Tibial nerve (tissue), 4 donors: Measurements from ENCODE around the gene SCN8A. TPM values are rescaled to one million over a fixed set of nuclear protein-coding genes. Genes with fewer than 3 reads are reported as not detected.

Experiments
- DNase-seq, 2 donors: peaks; one replicate each; pipeline ENCODE4 v3.0.0-alpha.2; 2019; ENCODE audit warnings: low spot score in 2 of 2
- H3K27ac ChIP-seq, 4 donors: fragments of 200-600 bp; sonication (generic) in 3 of 4; one replicate each; pipeline ENCODE4 v1.5.1; 2017 to 2019; ENCODE audit warnings: mild to moderate bottlenecking in 1 of 4
- H3K27me3 ChIP-seq, 2 donors: fragments of 200-600 bp; sonication (generic) in 1 of 2; one replicate each; pipeline versions ENCODE4 v1.5.1 to v1.6.0; 2017 to 2019
- H3K36me3 ChIP-seq, 3 donors: fragments of 200-600 bp; sonication (generic); one replicate each; pipeline ENCODE4 v1.5.1; 2018 to 2019
- H3K4me1 ChIP-seq, 4 donors: fragments of 200-600 bp; sonication (generic) in 3 of 4; one replicate each; pipeline ENCODE4 v1.5.1; 2017 to 2019
- H3K4me3 ChIP-seq, 4 donors: fragments of 200-600 bp; sonication (generic) in 3 of 4; one replicate each; pipeline ENCODE4 v1.5.1; 2017 to 2019; ENCODE audit warnings: mild to moderate bottlenecking in 1 of 4, moderate library complexity in 1 of 4
- H3K9me3 ChIP-seq, 4 donors: fragments of 200-600 bp; sonication (generic) in 3 of 4; one replicate each; pipeline ENCODE4 v1.5.1; 2017 to 2019
- EP300 ChIP-seq, 2 donors: sonication (generic); formaldehyde crosslinking; IDR thresholded peaks; one replicate each; pipeline ENCODE4 v1.6.1; 2017; ENCODE audit warnings: antibody characterized with exemption in 2 of 2, mild to moderate bottlenecking in 1 of 2
- POLR2A ChIP-seq, 2 donors: fragments of 450-650 bp; IDR thresholded peaks; one replicate each; pipeline ENCODE4 v1.6.1; 2017; ENCODE audit warnings: antibody characterized with exemption in 2 of 2, mild to moderate bottlenecking in 2 of 2, moderate library complexity in 2 of 2
- WGBS, 2 donors: methylation state at CpG; one replicate each; pipeline ENCODE4 v1.1.5; 2018; 5-methylcytosine and 5-hydroxymethylcytosine counted together
- total RNA-seq, 4 donors: library from RNA; depleted of rRNA; stranded (reverse); fragments of >200 nt; gene quantifications; one replicate each; pipeline ENCODE4 v1.1.0, GENCODE V29; 2016
- TF ChIP-seq, protein P1 (sequence below), 5 experiments: fragments of 200-600 bp in 3 of 5; fragments of 450-650 bp in 2 of 5; sonication (generic) in 3 of 5; IDR thresholded peaks; one replicate each; pipeline ENCODE4 v1.5.1; 2016 to 2019; ENCODE audit warnings: antibody characterized with exemption in 5 of 5, mild to moderate bottlenecking in 3 of 5, moderate library complexity in 2 of 5

The SCN8A gene
- total RNA-seq, 4 donors from 2014 or later = 0.21 to 3.3 (median 0.50) TPM

DNA sequence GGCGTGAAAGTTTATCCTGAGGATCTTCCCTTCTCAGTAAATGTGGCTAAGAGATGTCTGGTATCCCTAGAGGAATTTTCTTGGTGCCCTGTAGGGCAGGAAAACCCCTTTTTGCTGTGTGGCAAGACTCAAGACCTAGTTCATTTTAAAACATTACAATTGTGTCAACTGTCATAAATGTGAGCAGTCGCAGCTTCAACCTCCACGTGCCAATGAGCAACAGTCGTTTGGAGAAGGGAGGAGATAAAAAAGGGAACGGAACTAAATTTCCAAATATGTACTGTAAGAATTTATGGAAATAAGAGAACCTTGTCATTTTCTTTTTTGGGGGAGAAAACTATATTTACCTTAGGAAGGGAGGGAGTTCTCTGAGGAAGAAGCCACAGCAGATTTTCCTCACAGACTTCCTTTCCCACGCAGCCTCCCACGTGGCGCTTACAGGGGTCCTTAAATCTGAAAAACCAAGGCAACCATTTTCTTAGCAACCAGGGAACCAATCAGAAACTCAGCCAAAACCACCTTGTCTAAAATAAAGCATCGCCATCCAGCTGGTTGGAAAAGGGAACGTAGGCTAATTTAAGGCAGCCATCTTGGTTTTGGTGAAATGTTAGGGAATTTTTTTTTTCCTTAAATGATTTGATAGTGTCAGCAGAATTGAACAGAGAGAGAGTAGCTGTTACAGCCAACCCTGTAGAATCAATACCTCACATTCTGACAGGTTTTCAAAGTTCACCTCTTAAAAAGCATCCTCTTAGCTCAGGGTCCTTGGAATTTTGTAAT is 158.4 kb downstream of the SCN8A start:
- no peaks in the 10 kb centered on the region for H3K36me3 ChIP-seq
- TF ChIP-seq POLR2A (IDR thresholded peaks at IDR 0.05) = no peak
- peaks cover 0 to 14% (median 7%) of the 10 kb centered on the region in 4 donors for H3K4me1 ChIP-seq
- H3K27me3 ChIP-seq = no peaks in the 10 kb centered on the region
- WGBS, 2 donors = 85 to 87% methylated on average over 10 of the region's 10 CpGs
- DNase-seq = no peak
- no peaks in the 10 kb centered on the region for H3K9me3 ChIP-seq
- H3K27ac ChIP-seq = no peak overlapping the region
- no peak overlapping the region for H3K4me3 ChIP-seq

DNA sequence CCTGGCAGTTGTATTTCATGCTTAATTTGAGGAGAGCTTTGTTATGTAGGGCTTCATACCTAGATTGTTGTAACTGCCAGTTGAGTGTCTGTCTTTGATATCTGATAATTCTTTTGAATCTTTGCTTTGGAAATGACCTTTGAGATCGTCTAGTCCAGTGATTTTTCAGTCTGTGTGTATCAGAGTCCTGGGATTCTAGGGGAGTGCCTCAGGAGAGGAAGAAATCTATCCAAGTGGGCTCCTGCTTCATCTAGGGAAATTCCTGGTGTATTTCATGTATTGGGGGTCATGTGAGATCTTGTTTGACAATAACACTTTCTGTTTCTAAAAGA is 158.9 kb downstream of the SCN8A start:
- Histone ChIP-seq H3K27ac (no peak overlapping the region), H3K4me3 (no peak overlapping the region), H3K4me1 (peaks cover 0 to 14% (median 7%) of the 10 kb centered on the region in 4 donors), H3K9me3 (no peaks in the 10 kb centered on the region), H3K27me3 (no peaks in the 10 kb centered on the region), H3K36me3 (no peaks in the 10 kb centered on the region)
- DNase-seq = no peak
- WGBS, 2 donors = 59 to 60% methylated on average over 1 of the region's 1 CpG
- no peak for TF ChIP-seq EP300 (IDR thresholded peaks at IDR 0.05)
- TF ChIP-seq POLR2A (IDR thresholded peaks at IDR 0.05) = no peak
- TF ChIP-seq, protein P1, sequence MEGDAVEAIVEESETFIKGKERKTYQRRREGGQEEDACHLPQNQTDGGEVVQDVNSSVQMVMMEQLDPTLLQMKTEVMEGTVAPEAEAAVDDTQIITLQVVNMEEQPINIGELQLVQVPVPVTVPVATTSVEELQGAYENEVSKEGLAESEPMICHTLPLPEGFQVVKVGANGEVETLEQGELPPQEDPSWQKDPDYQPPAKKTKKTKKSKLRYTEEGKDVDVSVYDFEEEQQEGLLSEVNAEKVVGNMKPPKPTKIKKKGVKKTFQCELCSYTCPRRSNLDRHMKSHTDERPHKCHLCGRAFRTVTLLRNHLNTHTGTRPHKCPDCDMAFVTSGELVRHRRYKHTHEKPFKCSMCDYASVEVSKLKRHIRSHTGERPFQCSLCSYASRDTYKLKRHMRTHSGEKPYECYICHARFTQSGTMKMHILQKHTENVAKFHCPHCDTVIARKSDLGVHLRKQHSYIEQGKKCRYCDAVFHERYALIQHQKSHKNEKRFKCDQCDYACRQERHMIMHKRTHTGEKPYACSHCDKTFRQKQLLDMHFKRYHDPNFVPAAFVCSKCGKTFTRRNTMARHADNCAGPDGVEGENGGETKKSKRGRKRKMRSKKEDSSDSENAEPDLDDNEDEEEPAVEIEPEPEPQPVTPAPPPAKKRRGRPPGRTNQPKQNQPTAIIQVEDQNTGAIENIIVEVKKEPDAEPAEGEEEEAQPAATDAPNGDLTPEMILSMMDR (IDR thresholded peaks at IDR 0.05) = no peak

DNA sequence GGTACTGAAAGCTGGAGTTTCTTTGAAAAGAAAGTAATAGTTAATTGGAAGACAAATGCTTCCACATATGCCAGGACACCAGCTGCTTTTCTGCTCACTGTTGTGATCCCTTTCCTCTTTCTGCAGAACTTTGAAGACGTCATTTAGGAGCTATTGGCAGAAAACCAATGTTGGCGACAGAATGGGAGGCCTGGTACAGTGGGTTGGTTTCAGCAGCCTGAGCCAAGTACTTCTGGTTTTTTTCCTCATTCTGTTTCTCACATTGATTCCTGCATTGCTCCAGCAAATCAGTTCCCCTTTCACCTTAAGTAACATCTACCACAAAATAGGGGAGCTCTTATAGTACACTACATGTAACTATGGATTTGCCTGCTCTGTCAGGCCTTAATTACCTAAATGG is 160.6 kb downstream of the SCN8A start:
- no peaks in the 10 kb centered on the region for H3K36me3 ChIP-seq
- no peak overlapping the region for H3K4me3 ChIP-seq
- peaks cover 0 to 14% (median 7%) of the 10 kb centered on the region in 4 donors for H3K4me1 ChIP-seq
- H3K27ac ChIP-seq = peak overlapping the region in 3 of 4 donors; percentile 60 to 88 (median 84)
- H3K27me3 ChIP-seq = no peaks in the 10 kb centered on the region
- TF ChIP-seq, protein P1 (IDR thresholded peaks at IDR 0.05) = no peak
- TF ChIP-seq POLR2A (IDR thresholded peaks at IDR 0.05) (no peak), EP300 (IDR thresholded peaks at IDR 0.05) (peak; percentile 73 to 81)
- DNase-seq = peak in 1 of 2 donors; percentile 62
- 8 to 22% methylated on average over 2 of the region's 2 CpGs for WGBS, 2 donors
- no peaks in the 10 kb centered on the region for H3K9me3 ChIP-seq

DNA sequence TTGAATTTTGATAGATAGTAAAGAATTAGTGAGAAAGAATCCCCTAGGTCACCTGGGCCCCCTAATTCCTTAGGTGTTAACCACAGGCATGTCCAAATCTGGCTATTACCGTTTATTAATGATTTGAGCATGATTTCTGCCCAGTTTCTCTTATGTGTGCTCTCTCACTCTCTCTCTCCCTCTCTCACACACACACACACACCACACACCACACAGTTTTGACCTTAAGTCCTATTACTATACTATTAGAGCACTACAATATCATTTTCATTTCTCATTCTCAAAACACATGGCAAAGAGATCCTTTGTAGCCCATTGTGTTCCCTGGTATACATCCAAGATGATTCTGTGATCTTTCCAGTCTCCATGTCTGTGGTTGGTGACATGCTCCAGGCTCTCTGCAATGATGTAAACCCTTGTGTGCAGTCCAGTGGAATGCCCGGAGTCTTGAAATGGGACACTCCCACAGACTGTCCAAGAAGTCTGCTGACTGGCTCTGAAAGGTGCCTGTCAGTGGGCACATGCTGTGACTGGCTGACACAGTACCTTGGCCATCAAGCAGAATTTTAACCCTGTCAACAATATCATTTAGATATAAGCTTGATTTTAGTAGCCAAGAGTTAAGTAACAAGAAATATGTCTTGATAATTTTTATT is 161.3 kb downstream of the SCN8A start:
- Histone ChIP-seq H3K27me3 (no peaks in the 10 kb centered on the region), H3K9me3 (no peaks in the 10 kb centered on the region), H3K4me3 (no peak overlapping the region), H3K36me3 (no peaks in the 10 kb centered on the region), H3K27ac (peak overlapping the region in 3 of 4 donors; percentile 60 to 88 (median 84)), H3K4me1 (peaks cover 0 to 14% (median 7%) of the 10 kb centered on the region in 4 donors)
- peak; percentile 30 to 48 for DNase-seq
- TF ChIP-seq EP300 (IDR thresholded peaks at IDR 0.05) (peak in 1 of 2 donors; percentile 82), POLR2A (IDR thresholded peaks at IDR 0.05) (peak; percentile 16 to 57)
- TF ChIP-seq, protein P1 (IDR thresholded peaks at IDR 0.05) = no peak
- WGBS, 2 donors = 30 to 34% methylated on average over 2 of the region's 2 CpGs

DNA sequence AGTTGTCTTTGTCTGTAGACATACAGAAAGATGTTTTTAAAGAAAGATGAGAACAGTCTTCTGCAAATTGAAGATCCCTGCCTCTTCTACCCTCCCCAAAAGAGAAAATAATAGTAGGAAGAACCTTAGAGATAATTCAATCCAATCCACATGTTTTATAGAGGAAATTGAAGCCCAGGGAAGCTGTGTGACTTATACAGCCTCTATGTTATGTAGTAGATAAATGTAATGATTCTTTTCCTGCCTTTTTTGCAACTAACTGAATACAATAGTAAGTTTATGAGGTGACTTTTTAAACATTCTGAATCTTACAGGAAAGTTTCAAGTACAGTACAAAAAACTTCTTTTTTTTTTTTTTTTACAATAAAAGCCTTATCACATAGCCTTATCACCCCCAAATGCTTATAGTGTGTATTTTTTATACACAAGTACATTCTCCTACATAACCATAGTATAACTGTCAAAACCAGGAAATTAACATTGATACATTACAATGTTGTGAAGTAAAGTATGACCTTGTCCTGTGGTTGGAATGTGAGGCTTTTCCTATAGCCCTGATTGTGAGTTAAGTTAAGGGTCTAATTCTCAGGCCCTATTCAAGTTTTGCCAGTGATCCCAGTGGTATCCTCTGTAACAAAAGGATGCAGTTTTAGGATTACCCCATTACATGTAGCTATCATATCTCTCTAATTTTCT is 163.1 kb downstream of the SCN8A start:
- Histone ChIP-seq H3K27ac (peak overlapping the region in 1 of 4 donors; percentile 84), H3K4me1 (peaks cover 0 to 14% (median 7%) of the 10 kb centered on the region in 4 donors)
- TF ChIP-seq, protein P1 (IDR thresholded peaks at IDR 0.05) = no peak
- no peak for TF ChIP-seq EP300 (IDR thresholded peaks at IDR 0.05)
- TF ChIP-seq POLR2A (IDR thresholded peaks at IDR 0.05) = no peak

More for the DNA sequence above, 163.1 kb downstream of the SCN8A start:
- DNase-seq = no peak
- H3K4me3 ChIP-seq = no peak overlapping the region
- no peaks in the 10 kb centered on the region for H3K27me3 ChIP-seq
- no peaks in the 10 kb centered on the region for H3K36me3 ChIP-seq
- no peaks in the 10 kb centered on the region for H3K9me3 ChIP-seq
